NOMO-1 treated with dmso at 0.1 percent for 144 hours (cell line): ENCODE data around the gene NNAT.

Experiments
- DNase-seq: peaks from one replicate; lab custom pipeline; 2025; ENCODE audit not compliant: unreplicated experiment; lab: John Stamatoyannopoulos, UW

NNAT gene

GRCh38 chr20:37523012-37523391 lies 2.0 kb downstream of the NNAT start:
- no peak for DNase-seq

DNA sequence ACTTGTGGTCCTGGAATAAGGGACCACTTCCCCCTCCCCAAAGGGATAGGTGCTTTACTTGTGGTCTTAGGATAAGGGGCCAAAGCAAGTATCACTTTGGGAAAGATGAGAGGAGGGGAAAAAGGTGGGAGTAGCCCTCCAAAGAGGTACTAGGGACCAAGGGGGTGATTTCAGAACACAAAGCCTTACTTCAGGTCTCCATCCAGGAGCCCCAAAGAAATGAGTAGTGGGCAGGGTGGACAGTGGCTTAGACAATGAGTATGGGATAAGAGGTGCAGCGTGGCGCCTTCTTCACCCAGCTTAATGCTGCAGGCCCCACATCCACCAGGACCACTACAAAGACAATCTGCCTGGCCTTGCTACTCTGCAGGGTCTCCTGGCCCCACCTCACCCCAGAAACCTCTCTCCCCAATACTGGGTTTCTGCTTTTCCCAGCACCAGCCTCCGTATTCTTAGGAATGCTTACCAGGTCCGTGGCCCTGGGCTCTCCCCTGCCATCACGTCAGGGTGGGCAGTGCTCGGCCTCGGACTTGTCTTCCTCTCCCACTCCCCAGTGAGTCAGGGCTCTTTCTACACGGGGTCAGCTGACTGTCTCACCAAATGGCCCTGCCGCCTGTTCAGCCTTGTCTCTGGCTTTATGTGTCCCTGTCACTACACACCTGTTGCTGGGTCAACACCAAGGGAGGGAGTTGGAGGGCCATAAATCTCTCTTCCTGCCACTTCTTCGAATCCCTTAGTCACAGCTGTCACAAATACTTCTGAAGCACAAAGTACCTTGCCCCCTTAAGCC lies 3.1 kb downstream of the NNAT start:
- DNase-seq = no peak

DNA sequence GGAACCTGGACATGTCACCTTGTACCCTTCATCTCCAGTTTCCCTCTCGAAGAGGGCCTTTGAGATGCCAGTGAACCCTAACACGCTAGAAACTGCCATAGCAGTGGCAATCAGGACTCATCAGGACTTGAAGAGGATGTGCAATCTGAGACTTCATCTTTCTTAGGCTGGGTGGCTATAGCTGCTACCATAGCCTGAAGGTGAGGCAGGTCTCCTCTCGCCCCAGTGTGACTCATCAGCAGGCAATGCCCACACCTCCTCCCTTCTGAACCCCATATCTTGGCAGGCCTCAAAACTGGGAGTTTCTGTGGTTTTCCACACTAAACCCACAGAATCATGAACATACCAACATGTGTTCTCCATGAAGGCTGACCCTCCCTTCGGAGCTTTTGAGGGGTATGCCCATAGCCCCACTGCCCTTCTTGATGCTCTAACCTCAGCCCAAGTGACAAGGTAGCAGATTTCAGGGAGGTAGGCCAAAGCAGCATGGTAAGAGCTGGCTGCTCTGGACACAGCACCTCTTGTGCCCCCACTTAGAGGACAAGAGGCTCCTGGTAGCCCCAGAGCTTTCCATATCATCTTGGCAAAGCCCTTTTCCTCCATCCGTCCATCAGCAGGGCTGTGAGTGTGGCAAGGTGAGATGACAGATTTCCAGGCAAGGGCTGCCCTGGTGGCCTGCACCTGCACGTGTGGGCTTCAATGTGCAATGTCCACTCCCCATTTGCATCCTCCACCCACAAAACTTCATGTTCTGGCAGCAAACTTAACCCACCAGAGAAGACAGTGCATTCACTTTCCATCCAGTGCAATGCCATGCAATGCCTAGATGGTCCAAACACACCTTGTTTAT lies 4.0 kb downstream of the NNAT start:
- DNase-seq = no peak

DNA sequence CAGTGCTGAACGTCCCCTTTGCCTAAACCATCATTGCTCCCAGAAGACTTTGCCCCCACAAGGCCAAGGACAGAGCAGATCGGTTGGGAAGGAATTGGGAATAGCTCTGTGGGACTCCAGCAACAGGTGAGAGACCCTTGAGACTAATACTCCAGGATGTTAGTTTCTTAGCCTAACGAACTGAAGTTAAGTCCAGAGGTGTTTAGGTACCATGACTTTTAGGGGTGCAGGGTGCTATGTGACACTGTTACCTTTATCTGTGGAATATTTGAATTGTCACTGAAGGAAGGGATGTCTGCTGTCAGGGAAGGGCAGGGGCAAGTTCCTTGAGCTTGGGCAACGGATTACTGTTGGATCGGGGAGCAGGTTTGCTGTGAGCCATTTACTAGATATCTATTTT lies 4.8 kb downstream of the NNAT start:
- no peak for DNase-seq

DNA sequence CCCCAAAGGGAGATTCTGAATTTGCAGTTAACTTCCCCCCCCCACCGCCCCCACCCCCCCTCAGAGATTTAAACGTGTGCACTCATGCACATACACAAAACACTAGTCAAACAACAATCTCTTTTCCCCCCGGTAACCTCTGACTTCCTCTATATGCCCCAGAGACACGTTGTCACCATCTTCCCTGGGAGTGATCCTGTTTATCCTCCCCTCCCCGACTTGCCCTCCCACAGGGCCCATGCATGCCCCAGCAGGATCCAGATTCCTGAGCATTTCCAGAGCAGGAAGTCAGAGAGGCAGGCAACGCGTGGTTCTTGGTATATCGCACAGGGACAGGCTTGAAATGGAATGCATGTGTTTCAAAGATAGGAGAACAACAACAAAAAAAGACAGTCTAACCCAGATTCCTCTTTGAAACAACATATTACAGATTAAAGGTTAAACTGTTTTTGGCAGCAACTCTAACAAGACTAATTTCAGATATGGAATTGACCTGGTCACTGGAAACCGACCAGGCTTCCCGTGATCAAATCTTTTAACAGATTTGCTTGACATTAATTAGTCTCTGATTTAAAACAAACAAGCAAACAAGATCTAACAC lies 5.3 kb downstream of the NNAT start:
- DNase-seq = no peak

DNA sequence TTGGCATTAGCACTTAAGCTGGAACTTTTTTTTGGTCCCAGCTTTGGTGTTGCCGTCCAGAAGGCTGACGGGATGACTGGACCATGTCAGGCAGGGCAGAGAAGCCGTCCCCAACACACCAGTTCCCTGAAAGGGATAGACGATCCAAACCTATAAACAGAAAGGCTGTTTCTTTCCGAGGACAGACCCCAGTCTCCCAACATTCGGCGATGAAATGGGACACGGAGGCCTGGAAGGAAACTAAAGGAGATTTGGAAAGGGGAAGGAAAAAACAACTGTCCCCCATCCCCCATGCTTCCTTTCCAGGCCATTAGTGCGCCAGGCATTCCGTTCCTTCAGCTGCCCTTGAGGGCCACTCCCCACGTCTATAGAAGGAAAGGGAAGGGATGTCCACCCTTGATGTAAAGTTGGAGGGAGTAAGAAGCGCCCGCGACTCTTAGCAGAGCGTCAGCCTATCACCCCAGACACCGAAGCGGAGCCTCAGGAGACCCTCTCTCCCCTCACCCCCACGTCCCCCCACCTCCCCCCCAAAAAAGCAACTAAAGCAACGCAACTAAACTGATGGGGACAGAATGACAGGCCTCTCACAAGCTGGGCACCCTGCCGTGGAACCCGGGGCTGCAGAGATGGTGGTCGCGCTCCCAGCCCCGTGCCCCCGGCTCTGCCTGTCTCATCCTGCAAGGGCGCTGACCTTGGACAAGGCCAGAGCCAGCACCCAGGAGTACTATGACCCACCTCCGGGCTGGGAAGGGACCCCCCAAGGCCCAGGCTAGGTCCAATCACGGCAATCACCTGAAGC lies 6.0 kb downstream of the NNAT start:
- DNase-seq = no peak

GRCh38 chr20:37527638-37528445 lies 6.8 kb downstream of the NNAT start, which contains the start of gene BLCAP:
BLCAP (minus strand) TSS chr20:37527876; CDS start chr20:37519174, 8,702 bp downstream.
- DNase-seq = peak; percentile 67

DNA sequence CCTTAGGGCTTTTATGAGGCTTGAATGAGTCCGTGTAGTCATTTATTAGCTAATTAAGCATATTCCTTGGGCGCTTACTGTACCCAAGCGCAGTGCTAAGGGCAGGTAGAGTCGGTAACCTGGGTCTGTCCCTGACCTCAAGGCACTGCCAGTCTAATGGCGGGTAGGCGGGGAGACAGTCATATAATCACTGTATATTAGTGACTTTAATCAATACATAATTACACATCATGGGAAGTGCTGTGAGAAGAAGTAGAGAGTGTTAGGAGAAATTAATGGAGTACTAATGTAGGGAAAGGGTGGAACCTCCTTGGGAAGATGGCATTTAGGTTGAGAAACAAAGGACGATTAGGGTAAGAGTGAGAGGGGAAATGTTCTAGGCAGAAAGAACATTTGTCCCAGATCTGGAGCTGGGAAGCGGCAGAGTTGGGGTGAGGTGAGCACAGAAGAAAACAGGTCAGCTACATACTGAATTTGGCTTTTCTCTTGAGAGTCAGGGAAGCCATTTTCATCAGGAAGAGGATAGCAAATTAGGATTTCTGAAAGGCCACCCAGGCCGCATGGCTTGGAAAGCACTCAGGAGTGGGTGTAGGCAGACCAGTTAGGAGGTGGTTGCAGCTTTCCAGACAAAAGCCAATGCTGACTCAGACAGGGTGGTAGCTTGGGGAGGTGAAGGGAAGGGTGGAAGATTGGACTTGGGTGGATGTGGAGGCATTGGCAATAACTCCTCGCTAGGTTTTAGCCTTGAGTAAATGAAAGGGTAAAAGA lies 7.6 kb downstream of the NNAT start:
- no peak for DNase-seq

DNA sequence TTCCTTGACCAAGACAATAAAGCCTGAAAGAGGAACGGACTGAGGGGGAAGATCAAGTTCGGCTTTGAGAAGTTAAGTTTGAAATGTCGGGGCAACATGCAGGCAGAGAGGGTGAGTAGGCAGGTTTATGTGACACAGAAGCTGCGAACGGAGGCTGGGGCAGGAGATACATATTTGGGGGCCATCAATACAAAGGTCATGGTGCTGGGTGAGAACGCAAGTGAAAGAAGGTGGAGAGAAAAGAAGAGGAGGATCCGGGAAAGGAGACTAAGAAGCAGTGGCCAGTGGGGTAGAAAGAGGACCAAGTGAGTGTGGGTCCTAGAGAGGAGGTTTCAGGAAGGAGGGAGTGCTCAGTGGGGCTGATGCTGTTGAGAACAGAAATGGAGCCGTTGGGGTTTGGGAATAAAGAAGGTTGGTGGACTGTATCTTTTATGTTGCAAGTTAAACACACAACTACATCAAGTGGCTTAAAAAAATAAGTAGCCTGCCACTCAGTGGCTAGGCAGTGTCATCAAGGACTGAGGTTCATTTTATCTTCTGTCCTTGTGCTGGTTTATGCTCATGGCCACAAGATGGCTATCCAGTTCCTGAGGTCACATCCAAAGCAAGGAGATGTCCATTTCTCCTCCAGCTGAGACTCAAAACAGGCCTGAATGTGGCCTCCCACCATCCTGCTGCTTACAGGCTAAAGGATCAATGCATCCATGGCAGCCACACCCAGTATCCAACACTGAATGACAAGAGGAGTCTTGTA lies 8.3 kb downstream of the NNAT start:
- DNase-seq = no peak

DNA sequence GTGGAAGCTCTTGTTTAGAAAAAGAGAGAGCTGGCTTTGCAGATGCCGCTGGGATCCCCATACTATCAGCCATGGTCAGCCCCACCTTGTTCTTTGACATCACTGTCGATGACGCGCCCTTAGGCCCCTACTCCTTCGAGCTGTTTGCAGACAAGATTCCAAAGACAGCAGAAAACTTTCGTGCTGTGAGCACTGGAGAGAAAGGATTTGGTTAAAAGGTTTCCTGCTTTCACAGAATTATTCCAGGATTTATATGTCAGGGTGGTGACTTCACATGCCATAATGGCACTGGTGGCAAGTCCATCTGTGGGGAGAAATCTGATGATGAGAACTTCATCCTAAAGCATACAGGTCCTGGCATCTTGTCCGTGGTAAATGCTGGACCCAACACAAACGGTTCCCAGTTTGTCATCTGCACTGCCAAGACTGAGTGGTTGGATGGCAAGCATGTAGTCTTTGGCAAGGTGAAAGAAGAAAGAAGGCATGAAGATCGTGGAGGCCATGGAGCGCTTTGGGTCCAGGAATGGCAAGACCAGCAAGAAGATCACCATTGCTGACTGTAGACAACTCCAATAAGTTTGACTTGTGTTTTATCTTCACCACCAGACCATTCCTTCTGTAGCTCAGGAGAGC lies 9.0 kb downstream of the NNAT start:
- DNase-seq = no peak

- no peak for DNase-seq
Measured at GRCh38 chr20:37530696-37531095, 9.6 kb downstream of the NNAT start.

- DNase-seq = no peak
Measured at GRCh38 chr20:37531856-37532255, 10.8 kb downstream of the NNAT start.

DNA sequence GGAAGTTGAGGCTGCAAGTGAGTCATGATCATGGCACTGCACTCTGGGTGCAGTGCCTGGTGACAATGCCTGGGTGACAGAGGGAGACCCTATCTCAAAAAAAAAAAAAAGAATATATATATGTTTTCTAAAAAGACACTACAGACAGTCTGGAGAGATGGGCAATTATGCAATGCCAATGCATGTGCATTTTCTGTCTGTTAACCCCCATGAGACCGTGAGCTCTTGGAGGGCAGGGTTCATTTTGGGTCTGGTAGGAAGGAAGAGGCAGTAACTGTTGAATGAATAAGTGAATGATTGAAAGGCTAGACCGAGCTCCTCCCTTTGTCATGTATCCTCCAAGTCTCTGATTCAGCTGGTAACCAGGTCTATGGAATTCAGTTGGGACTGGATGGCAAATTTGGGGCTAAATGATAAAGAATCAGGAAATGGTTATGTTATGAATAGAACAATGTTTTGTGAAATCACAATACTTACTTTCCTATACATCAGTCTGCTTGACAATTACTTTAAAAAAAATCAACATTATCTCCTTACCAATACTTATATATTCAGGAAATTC lies 12.2 kb downstream of the NNAT start:
- DNase-seq = no peak

- peak; percentile 47 for DNase-seq
Measured at GRCh38 chr20:37534401-37535157, 13.5 kb downstream of the NNAT start.

- no peak for DNase-seq
Measured at GRCh38 chr20:37535443-37536132, 14.5 kb downstream of the NNAT start.

GRCh38 chr20:37537505-37537904 lies 16.5 kb downstream of the NNAT start:
- no peak for DNase-seq

DNA sequence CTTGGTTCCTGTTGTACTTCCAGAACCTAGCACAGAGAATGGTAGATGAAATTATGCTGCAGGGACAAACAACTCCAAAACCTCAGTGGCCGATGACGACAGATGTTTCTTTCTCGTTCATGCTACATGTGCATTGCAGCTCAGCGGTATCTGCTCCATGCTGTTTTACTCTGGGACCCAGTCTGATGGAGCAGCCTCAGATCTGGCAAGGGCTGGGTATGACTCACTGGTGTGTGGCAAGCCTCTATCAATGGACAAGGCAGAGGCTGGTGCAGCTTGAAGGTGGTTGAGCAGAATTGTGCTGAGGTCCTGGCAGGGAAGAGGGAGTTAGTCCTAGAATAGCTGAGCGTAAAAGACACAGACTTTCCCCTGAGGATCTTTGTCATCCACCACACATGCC lies 17.0 kb downstream of the NNAT start:
- DNase-seq = peak; percentile 8
